GM12878 (cell line): ENCODE results near the gene KDM4C. TPM values are rescaled to one million over a fixed set of nuclear protein-coding genes. Genes with fewer than 3 reads are reported as not detected.
A peak's percentile ranks its signal among the peaks of the same experiment; 100 is the strongest.

Source experiments
- CBX5 ChIP-seq: sonication (generic); IDR thresholded peaks from 2 replicates; pipeline ENCODE4 v1.6.1; 2016; ENCODE audit warnings: low read depth, moderate library complexity, mild to moderate bottlenecking, inconsistent platforms
- CEBPB ChIP-seq, 2 experiments: fragments of 150-350 bp in 1 of 2; IDR thresholded peaks; 2 replicates each; pipeline ENCODE4 v1.6.1; 2012 to 2014; ENCODE audit warnings: low read depth in 2 of 2, low read length in 2 of 2, borderline replicate concordance in 1 of 2, inconsistent platforms in 1 of 2
- DPF2 ChIP-seq: fragments of 450-650 bp; IDR thresholded peaks from 2 replicates; pipeline ENCODE4 v1.6.1; 2017; ENCODE audit warnings: mild to moderate bottlenecking
- EED ChIP-seq: sonication (generic); IDR thresholded peaks from 2 replicates; pipeline ENCODE4 v1.6.1; 2016; ENCODE audit warnings: antibody characterized with exemption, low read depth
- FOXM1 ChIP-seq: IDR thresholded peaks from 2 replicates; pipeline ENCODE4 v1.6.1; 2012; ENCODE audit warnings: low read depth, mild to moderate bottlenecking, inconsistent platforms, low read length, moderate library complexity
- GABPA ChIP-seq: IDR thresholded peaks from 2 replicates; pipeline ENCODE4 v1.6.1; 2014; ENCODE audit warnings: antibody characterized with exemption, low read depth, mild to moderate bottlenecking, inconsistent platforms
- IRF4 ChIP-seq: IDR thresholded peaks from 2 replicates; pipeline ENCODE4 v1.6.1; 2011; ENCODE audit warnings: low read depth, low read length
- JUNB ChIP-seq: IDR thresholded peaks from 2 replicates; pipeline ENCODE4 v1.6.1; 2016; ENCODE audit warnings: antibody characterized with exemption, mild to moderate bottlenecking
- MEF2A ChIP-seq: IDR thresholded peaks from 2 replicates; pipeline ENCODE4 v1.6.1; 2011; ENCODE audit warnings: low read depth, mild to moderate bottlenecking, low read length, moderate library complexity; ENCODE audit not compliant: insufficient read depth
- NFIC ChIP-seq: IDR thresholded peaks from 2 replicates; pipeline ENCODE4 v1.6.1; 2012; ENCODE audit warnings: low read depth, mild to moderate bottlenecking, inconsistent platforms, low read length, moderate library complexity
- RUNX3 ChIP-seq: IDR thresholded peaks from 2 replicates; pipeline ENCODE4 v1.6.1; 2012; ENCODE audit warnings: low read length, inconsistent platforms
- polyA plus RNA-seq, 11 experiments: library from polyadenylated mRNA; depleted of rRNA in 4 of 11; unstranded in 6 of 11; stranded (reverse) in 5 of 11; fragments of >200 nt; fragmentation: Nextera tagmentation in 4 of 11; fragmentation: Illumina TruSeq in 1 of 11; extraction: Ambion mirVana in 4 of 11; extraction: Trizol in 1 of 11; gene quantifications; 1 replicate in 1 of 11; 2 replicates in 10 of 11; pipeline versions ENCODE4 v1.2.1 to v1.2.3, GENCODE V29; 2011 to 2016; ENCODE audit warnings: inconsistent platforms in 2 of 11, missing spikeins in 2 of 11, low read depth in 1 of 11
- total RNA-seq, 4 experiments: library from RNA; depleted of rRNA in 3 of 4; stranded (reverse); fragments of >200 nt in 3 of 4; fragmentation: Illumina TruSeq in 1 of 4; extraction: Trizol in 1 of 4; gene quantifications; 2 replicates each; pipeline versions ENCODE4 v1.2.1 to v1.2.3, GENCODE V29; 2013 to 2021
- TF ChIP-seq, protein P1 (sequence below): fragments of 450-650 bp; formaldehyde crosslinking; IDR thresholded peaks from 2 replicates; pipeline ENCODE4 v1.4.0; 2020; ENCODE audit warnings: mild to moderate bottlenecking, moderate library complexity
- TF ChIP-seq, protein P2 (sequence below): IDR thresholded peaks from 2 replicates; pipeline ENCODE4 v1.6.1; 2012; ENCODE audit warnings: low read length, inconsistent platforms
- TF ChIP-seq, protein P3 (sequence below): fragments of 450-650 bp; IDR thresholded peaks from 2 replicates; pipeline ENCODE4 v1.6.1; 2018; ENCODE audit warnings: borderline replicate concordance, mild to moderate bottlenecking; ENCODE audit not compliant: partially characterized antibody
- TF ChIP-seq, protein P4 (sequence below): IDR thresholded peaks from 2 replicates; pipeline ENCODE4 v1.6.1; 2011; ENCODE audit warnings: low read depth, mild to moderate bottlenecking, low read length, moderate library complexity, borderline replicate concordance; ENCODE audit errors: extremely low read depth

KDM4C gene
- total and polyA plus RNA-seq, 10 of the 15 experiments (the other 5 are each of a cell fraction or from before 2014, with no cell fraction given) = 6.8 to 41.2 (median 20.1) TPM

DNA sequence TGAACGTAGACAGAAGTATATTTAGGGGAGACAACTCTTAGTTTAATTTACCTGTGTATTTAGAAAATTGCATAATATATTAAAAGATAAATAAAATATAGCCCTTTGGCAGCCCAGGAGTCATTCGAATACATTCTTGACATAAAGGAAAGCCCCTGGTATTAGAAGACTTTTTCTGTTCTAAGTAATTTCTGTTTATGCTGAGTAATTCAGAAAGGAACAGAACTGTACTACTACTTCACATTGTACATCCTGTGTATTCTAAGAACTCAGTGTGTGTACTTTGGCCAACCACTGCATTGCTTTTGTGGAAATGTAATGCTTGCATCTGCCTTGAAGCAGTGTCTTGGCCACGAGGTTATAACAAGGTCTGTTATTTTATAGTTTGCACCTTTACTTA, 136.4 kb downstream of the KDM4C start (continued):
- TF ChIP-seq, protein P1, sequence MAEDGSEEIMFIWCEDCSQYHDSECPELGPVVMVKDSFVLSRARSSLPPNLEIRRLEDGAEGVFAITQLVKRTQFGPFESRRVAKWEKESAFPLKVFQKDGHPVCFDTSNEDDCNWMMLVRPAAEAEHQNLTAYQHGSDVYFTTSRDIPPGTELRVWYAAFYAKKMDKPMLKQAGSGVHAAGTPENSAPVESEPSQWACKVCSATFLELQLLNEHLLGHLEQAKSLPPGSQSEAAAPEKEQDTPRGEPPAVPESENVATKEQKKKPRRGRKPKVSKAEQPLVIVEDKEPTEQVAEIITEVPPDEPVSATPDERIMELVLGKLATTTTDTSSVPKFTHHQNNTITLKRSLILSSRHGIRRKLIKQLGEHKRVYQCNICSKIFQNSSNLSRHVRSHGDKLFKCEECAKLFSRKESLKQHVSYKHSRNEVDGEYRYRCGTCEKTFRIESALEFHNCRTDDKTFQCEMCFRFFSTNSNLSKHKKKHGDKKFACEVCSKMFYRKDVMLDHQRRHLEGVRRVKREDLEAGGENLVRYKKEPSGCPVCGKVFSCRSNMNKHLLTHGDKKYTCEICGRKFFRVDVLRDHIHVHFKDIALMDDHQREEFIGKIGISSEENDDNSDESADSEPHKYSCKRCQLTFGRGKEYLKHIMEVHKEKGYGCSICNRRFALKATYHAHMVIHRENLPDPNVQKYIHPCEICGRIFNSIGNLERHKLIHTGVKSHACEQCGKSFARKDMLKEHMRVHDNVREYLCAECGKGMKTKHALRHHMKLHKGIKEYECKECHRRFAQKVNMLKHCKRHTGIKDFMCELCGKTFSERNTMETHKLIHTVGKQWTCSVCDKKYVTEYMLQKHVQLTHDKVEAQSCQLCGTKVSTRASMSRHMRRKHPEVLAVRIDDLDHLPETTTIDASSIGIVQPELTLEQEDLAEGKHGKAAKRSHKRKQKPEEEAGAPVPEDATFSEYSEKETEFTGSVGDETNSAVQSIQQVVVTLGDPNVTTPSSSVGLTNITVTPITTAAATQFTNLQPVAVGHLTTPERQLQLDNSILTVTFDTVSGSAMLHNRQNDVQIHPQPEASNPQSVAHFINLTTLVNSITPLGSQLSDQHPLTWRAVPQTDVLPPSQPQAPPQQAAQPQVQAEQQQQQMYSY (CRISPR knock-in tag) = no peak
- TF ChIP-seq RUNX3 = peak; percentile 23; the same call in 1 of the 2 replicates
- TF ChIP-seq NFIC = peak; percentile 84
- TF ChIP-seq, protein P2, sequence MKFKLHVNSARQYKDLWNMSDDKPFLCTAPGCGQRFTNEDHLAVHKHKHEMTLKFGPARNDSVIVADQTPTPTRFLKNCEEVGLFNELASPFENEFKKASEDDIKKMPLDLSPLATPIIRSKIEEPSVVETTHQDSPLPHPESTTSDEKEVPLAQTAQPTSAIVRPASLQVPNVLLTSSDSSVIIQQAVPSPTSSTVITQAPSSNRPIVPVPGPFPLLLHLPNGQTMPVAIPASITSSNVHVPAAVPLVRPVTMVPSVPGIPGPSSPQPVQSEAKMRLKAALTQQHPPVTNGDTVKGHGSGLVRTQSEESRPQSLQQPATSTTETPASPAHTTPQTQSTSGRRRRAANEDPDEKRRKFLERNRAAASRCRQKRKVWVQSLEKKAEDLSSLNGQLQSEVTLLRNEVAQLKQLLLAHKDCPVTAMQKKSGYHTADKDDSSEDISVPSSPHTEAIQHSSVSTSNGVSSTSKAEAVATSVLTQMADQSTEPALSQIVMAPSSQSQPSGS = peak; percentile 74; the same call in 1 of the 2 replicates
- TF ChIP-seq CBX5 = 0 out of 2 replicates have a peak, but pooled peaks have one; percentile 39
- TF ChIP-seq GABPA = peak; percentile 24; the same call in 1 of the 2 replicates
- peak; percentile 55; the same call in 1 of the 2 replicates for TF ChIP-seq FOXM1
- TF ChIP-seq, protein P3, sequence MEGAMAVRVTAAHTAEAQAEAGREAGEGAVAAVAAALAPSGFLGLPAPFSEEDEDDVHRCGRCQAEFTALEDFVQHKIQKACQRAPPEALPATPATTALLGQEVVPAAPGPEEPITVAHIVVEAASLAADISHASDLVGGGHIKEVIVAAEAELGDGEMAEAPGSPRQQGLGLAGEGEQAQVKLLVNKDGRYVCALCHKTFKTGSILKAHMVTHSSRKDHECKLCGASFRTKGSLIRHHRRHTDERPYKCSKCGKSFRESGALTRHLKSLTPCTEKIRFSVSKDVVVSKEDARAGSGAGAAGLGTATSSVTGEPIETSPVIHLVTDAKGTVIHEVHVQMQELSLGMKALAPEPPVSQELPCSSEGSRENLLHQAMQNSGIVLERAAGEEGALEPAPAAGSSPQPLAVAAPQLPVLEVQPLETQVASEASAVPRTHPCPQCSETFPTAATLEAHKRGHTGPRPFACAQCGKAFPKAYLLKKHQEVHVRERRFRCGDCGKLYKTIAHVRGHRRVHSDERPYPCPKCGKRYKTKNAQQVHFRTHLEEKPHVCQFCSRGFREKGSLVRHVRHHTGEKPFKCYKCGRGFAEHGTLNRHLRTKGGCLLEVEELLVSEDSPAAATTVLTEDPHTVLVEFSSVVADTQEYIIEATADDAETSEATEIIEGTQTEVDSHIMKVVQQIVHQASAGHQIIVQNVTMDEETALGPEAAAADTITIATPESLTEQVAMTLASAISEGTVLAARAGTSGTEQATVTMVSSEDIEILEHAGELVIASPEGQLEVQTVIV = no peak
- TF ChIP-seq CEBPB (IDR thresholded peaks at IDR 0.05; ENCODE audit: borderline replicate concordance in 1 of 2, low read depth in 2 of 2, low read length in 2 of 2) = peak in 1 of 2 experiments; percentile 78; a peak in 2 of 4 replicates
- TF ChIP-seq DPF2 = no peak; the same call in 1 of the 2 replicates
- TF ChIP-seq, protein P4, sequence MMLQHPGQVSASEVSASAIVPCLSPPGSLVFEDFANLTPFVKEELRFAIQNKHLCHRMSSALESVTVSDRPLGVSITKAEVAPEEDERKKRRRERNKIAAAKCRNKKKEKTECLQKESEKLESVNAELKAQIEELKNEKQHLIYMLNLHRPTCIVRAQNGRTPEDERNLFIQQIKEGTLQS = no peak
- 0 out of 2 replicates have a peak, but pooled peaks have one; percentile 11 for TF ChIP-seq EED
- peak; percentile 49; the same call in 1 of the 2 replicates for TF ChIP-seq MEF2A
- TF ChIP-seq IRF4 = peak; percentile 74; the same call in 1 of the 2 replicates
- peak; percentile 93 for TF ChIP-seq JUNB
